ENCODE measurements around the gene ATPAF1.

ATPAF1 gene

DNA sequence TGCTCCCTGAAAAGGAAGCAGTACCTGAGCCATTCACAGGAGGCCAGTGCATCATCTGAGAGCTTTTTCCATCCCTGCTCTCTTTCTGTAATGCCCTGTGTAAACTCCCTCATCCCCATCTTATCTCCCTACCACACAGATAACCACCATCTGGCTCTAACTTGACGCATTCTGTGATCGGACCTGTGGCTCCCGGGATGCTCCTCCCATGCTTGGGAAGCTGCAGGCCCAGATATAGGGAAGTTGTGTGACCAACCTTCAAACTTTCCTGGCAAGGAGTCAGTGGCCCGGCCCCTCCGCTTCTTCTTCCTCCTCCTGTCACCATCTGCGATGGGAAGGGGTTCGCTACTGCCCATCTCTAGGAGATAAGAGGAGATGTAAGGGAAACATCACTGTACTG is 85.2 kb downstream of the ATPAF1 start:
- no peak for DNase-seq

Measured in activated CD4-positive, alpha-beta T cell treated with anti-CD3 and anti-CD28 coated beads for 4 hours (primary cell).